ENCODE measurements around the gene ESPNL.
"Not testable (repeated sequence)": the region's sequence is repeated elsewhere in the genome, so short reads cannot be mapped to it uniquely, and the experiment has no call there.

The ESPNL gene

GRCh38 chr2:238100049-238100820, at the start of gene ESPNL:
TSS of gene ESPNL (plus strand) at chr2:238100340. CDS start at chr2:238100420, 80 bp downstream.
- in situ Hi-C loops (cut with HindIII; ENCODE audit: low sequenced_read_pairs), result no loop called here
- DNase-seq (ENCODE audit: low read depth, low spot score), result no peak

GRCh38 chr2:238053191-238053776, 46.9 kb upstream of the ESPNL start:
- DNase-seq (ENCODE audit: low read depth, low spot score), result peak; percentile 10
- in situ Hi-C loops (cut with HindIII; ENCODE audit: low sequenced_read_pairs), result no loop called here
- no peak overlapping the region for H3K4me3 ChIP-seq (ENCODE audit: low read depth, low read length)
- TF ChIP-seq, protein P1, sequence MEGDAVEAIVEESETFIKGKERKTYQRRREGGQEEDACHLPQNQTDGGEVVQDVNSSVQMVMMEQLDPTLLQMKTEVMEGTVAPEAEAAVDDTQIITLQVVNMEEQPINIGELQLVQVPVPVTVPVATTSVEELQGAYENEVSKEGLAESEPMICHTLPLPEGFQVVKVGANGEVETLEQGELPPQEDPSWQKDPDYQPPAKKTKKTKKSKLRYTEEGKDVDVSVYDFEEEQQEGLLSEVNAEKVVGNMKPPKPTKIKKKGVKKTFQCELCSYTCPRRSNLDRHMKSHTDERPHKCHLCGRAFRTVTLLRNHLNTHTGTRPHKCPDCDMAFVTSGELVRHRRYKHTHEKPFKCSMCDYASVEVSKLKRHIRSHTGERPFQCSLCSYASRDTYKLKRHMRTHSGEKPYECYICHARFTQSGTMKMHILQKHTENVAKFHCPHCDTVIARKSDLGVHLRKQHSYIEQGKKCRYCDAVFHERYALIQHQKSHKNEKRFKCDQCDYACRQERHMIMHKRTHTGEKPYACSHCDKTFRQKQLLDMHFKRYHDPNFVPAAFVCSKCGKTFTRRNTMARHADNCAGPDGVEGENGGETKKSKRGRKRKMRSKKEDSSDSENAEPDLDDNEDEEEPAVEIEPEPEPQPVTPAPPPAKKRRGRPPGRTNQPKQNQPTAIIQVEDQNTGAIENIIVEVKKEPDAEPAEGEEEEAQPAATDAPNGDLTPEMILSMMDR (IDR thresholded peaks at IDR 0.05; ENCODE audit: low read depth, low read length), result no peak

More at GRCh38 chr2:238100049-238100820, at the start of gene ESPNL:
- H3K4me3 ChIP-seq (ENCODE audit: low read depth, low read length), result no peak within 1 kb of the TSS
- TF ChIP-seq, protein P1 (IDR thresholded peaks at IDR 0.05; ENCODE audit: low read depth, low read length), result no peak

- in situ Hi-C loops (cut with HindIII; ENCODE audit: low sequenced_read_pairs), result no loop called here
- no peak overlapping the region for H3K4me3 ChIP-seq (ENCODE audit: low read depth, low read length)
- DNase-seq (ENCODE audit: low read depth, low spot score), result no peak
- TF ChIP-seq, protein P1 (IDR thresholded peaks at IDR 0.05; ENCODE audit: low read depth, low read length), result no peak
Observed at GRCh38 chr2:238055841-238056240, 44.3 kb upstream of the ESPNL start.

DNA sequence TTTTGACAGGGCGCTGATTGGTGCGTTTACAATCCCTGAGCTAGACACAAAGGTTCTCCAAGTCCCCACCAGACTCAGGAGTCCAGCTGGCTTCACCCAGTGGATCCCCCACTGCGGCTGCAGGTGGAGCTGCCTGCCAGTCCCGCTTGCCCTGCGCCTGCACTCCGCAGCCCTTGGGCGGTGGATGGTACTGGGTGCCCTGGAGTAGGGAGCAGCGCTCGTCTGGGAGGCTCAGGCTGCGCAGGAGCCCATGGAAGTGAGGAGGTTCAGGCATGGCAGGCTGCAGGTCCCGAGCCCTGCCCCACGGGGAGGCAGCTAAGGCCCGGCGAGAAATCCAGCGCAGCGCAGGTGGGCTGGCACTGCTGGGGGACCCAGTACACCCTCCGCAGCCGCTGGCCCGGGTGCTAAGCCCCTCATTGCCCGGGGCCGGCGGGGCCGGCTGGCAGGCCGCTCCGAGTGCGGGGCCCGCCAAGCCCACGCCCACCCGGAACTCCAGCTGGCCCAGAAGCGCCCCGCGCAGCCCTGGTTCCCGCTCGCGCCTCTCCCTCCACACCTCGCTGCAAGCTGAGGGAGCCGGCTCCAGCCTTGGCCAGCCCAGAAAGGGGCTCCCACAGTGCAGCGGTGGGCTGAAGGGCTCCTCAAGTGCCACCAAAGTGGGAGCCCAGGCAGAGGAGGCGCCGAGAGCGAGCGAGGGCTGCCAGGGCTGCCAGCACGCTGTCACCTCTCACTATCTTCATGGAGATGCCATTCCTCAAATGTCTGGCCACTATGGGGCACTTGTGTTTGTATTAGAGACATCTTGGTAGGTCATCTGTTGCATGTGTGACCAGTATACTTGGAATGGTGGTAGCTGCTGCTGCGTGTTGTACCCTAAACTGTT, 42.2 kb upstream of the ESPNL start:
- in situ Hi-C loops (cut with HindIII; ENCODE audit: low sequenced_read_pairs); DNase-seq (ENCODE audit: low read depth, low spot score); H3K4me3 ChIP-seq (ENCODE audit: low read depth, low read length): not testable (repeated sequence)

DNA sequence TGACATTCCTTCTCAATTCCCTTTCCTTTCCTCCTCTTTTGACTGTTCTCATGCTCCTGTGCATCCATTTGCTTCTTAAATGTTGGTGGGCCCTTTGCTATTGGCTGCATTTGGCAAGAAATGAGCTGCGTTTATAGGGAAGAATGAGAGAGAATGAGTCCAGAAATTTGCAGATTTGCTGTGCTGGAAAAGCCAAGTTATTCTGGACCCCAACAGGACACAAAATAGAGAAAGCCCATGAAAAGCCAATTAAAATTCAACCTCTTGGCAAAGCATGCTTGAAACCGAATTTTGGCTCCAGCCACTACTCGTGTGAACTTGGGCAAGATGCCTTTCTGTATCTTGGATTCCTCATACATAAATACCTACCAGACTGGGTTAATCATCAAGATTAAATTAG, 40.6 kb upstream of the ESPNL start:
- no peak for DNase-seq (ENCODE audit: low read depth, low spot score)
- peak overlapping the region; percentile 81 for H3K4me3 ChIP-seq (ENCODE audit: low read depth, low read length)
- TF ChIP-seq, protein P1 (IDR thresholded peaks at IDR 0.05; ENCODE audit: low read depth, low read length), result no peak
- in situ Hi-C loops (cut with HindIII; ENCODE audit: low sequenced_read_pairs), result no loop called here

GRCh38 chr2:238060096-238060541, 40.0 kb upstream of the ESPNL start:
- in situ Hi-C loops (cut with HindIII; ENCODE audit: low sequenced_read_pairs), result no loop called here
- DNase-seq (ENCODE audit: low read depth, low spot score), result peak; percentile 45
- H3K4me3 ChIP-seq (ENCODE audit: low read depth, low read length), result peak overlapping the region; percentile 81

More at GRCh38 chr2:238060096-238060541, 40.0 kb upstream of the ESPNL start:
- TF ChIP-seq, protein P1 (IDR thresholded peaks at IDR 0.05; ENCODE audit: low read depth, low read length), result no peak
